ENCODE measurements around the gene NUDT3. TPM values are rescaled to one million over a fixed set of nuclear protein-coding genes. Genes with fewer than 3 reads are reported as not detected.
"Not testable (repeated sequence)": the region's sequence is repeated elsewhere in the genome, so short reads cannot be mapped to it uniquely, and the experiment has no call there.

The NUDT3 gene
- total RNA-seq, 1 experiment from 2014 or later = 48.4 TPM

GRCh38 chr6:34416877-34417371 is 24.5 kb upstream of the NUDT3 start:
- Mint-ChIP-seq H3K9me3 (ENCODE audit: low read depth, unreplicated experiment) (no peaks in the 10 kb centered on the region), H3K4me1 (ENCODE audit: low read depth, unreplicated experiment) (peaks cover 52% of the 10 kb centered on the region), H3K27ac (ENCODE audit: unreplicated experiment) (peak overlapping the region; percentile 64), H3K27me3 (ENCODE audit: unreplicated experiment) (no peaks in the 10 kb centered on the region), H3K4me3 (ENCODE audit: low read depth, unreplicated experiment) (no peak overlapping the region), H3K36me3 (ENCODE audit: insufficient read depth, unreplicated experiment) (peaks cover 77% of the 10 kb centered on the region)
- intact Hi-C loops (cut with micrococcal nuclease; ENCODE audit: unreplicated experiment) = no loop called here
- CTCF ChIA-PET = interaction anchor here (0.6 to 5.1 kb wide), 8 partner anchors 9 to 254 kb away, joined by 3 to 107 read pairs (median 4); partner anchors contain the start of genes HMGA1, RPS10 and SMIM29
- no peak for DNase-seq
- no TSS peak for BruUV-seq (replicated peaks)
- TF ChIP-seq CTCF (IDR thresholded peaks at IDR 0.05; ENCODE audit: unreplicated experiment) = no peak

GRCh38 chr6:34414999-34415858 is 22.8 kb upstream of the NUDT3 start:
- H3K27ac Mint-ChIP-seq (ENCODE audit: unreplicated experiment) = peak overlapping the region; percentile 62
- H3K4me3 Mint-ChIP-seq (ENCODE audit: low read depth, unreplicated experiment) = no peak overlapping the region
- peak; percentile 72 for DNase-seq
- CTCF ChIA-PET = interaction anchor here (0.6 to 5.1 kb wide), 57 partner anchors 11 to 770 kb away, joined by 3 to 107 read pairs (median 5); partner anchors contain the start of genes HMGA1, RPS10, SMIM29 and TAF11
- peaks cover 60% of the 10 kb centered on the region for H3K36me3 Mint-ChIP-seq (ENCODE audit: insufficient read depth, unreplicated experiment)
- peaks cover 43% of the 10 kb centered on the region for H3K4me1 Mint-ChIP-seq (ENCODE audit: low read depth, unreplicated experiment)
- intact Hi-C loops (cut with micrococcal nuclease; ENCODE audit: unreplicated experiment) = loop anchor here (1.0 kb wide), 3 partner anchors 166 to 251 kb away; partner anchors contain the start of gene SMIM29
- BruUV-seq (replicated peaks) = no TSS peak
- H3K27me3 Mint-ChIP-seq (ENCODE audit: unreplicated experiment) = no peaks in the 10 kb centered on the region
- H3K9me3 Mint-ChIP-seq (ENCODE audit: low read depth, unreplicated experiment) = no peaks in the 10 kb centered on the region
- TF ChIP-seq CTCF (IDR thresholded peaks at IDR 0.05; ENCODE audit: unreplicated experiment) = peak; percentile 85

GRCh38 chr6:34412643-34413214 is 20.3 kb upstream of the NUDT3 start:
- intact Hi-C loops (cut with micrococcal nuclease; ENCODE audit: unreplicated experiment) = no loop called here
- no peak overlapping the region for H3K27ac Mint-ChIP-seq (ENCODE audit: unreplicated experiment)
- no peak for DNase-seq
- H3K36me3 Mint-ChIP-seq (ENCODE audit: insufficient read depth, unreplicated experiment) = peaks cover 35% of the 10 kb centered on the region
- H3K27me3 Mint-ChIP-seq (ENCODE audit: unreplicated experiment) = no peaks in the 10 kb centered on the region
- CTCF ChIA-PET = no interaction called here
- no peak overlapping the region for H3K4me3 Mint-ChIP-seq (ENCODE audit: low read depth, unreplicated experiment)
- TF ChIP-seq CTCF (IDR thresholded peaks at IDR 0.05; ENCODE audit: unreplicated experiment) = no peak
- H3K9me3 Mint-ChIP-seq (ENCODE audit: low read depth, unreplicated experiment) = no peaks in the 10 kb centered on the region
- H3K4me1 Mint-ChIP-seq (ENCODE audit: low read depth, unreplicated experiment) = peaks cover 32% of the 10 kb centered on the region
- no TSS peak for BruUV-seq (replicated peaks)

- no peaks in the 10 kb centered on the region for H3K9me3 Mint-ChIP-seq (ENCODE audit: low read depth, unreplicated experiment)
- no TSS peak for BruUV-seq (replicated peaks)
- H3K27ac Mint-ChIP-seq (ENCODE audit: unreplicated experiment) = no peak overlapping the region
- TF ChIP-seq CTCF (IDR thresholded peaks at IDR 0.05; ENCODE audit: unreplicated experiment) = no peak
- H3K27me3 Mint-ChIP-seq (ENCODE audit: unreplicated experiment) = no peaks in the 10 kb centered on the region
- intact Hi-C loops (cut with micrococcal nuclease; ENCODE audit: unreplicated experiment) = no loop called here
- DNase-seq = no peak
- H3K4me3 Mint-ChIP-seq (ENCODE audit: low read depth, unreplicated experiment) = no peak overlapping the region
- H3K4me1 Mint-ChIP-seq (ENCODE audit: low read depth, unreplicated experiment) = peaks cover 24% of the 10 kb centered on the region
- CTCF ChIA-PET = no interaction called here
- H3K36me3 Mint-ChIP-seq (ENCODE audit: insufficient read depth, unreplicated experiment) = peaks cover 28% of the 10 kb centered on the region
Measured at GRCh38 chr6:34412016-34412415, 19.5 kb upstream of the NUDT3 start.

- H3K36me3 Mint-ChIP-seq (ENCODE audit: insufficient read depth, unreplicated experiment); H3K9me3 Mint-ChIP-seq (ENCODE audit: low read depth, unreplicated experiment); H3K4me1 Mint-ChIP-seq (ENCODE audit: low read depth, unreplicated experiment); BruUV-seq (replicated peaks); H3K27ac Mint-ChIP-seq (ENCODE audit: unreplicated experiment); H3K4me3 Mint-ChIP-seq (ENCODE audit: low read depth, unreplicated experiment); intact Hi-C loops (cut with micrococcal nuclease; ENCODE audit: unreplicated experiment); DNase-seq; H3K27me3 Mint-ChIP-seq (ENCODE audit: unreplicated experiment): not testable (repeated sequence)
- CTCF ChIA-PET = interaction anchor here (0.6 kb wide), 1 partner anchor 1112 kb away, joined by 3 read pairs; no protein-coding TSS in a partner anchor
Measured at GRCh38 chr6:34407915-34408314, 15.4 kb upstream of the NUDT3 start.
